K562 (cell line): ENCODE measurements around the gene PRSS1.

ENCODE experiments used
- DMBX1 ChIP-seq: fragments of 250-450 bp; sonication (Bioruptor Pico); IDR thresholded peaks from 2 replicates; pipeline ENCODE4 v1.8.0; 2022; ENCODE audit warnings: inconsistent platforms, mild to moderate bottlenecking, moderate library complexity, borderline replicate concordance
- ELF4 ChIP-seq: fragments of 450-650 bp; formaldehyde crosslinking; IDR thresholded peaks from 2 replicates; pipeline ENCODE4 v1.4.0; 2022; ENCODE audit warnings: missing genetic modification characterization
- FOXK2 ChIP-seq, 2 experiments: fragments of 450-650 bp; IDR thresholded peaks in 1 of 2; conservative IDR thresholded peaks in 1 of 2; 2 replicates each; pipeline ENCODE4 v1.6.1; 2016; ENCODE audit warnings: low read depth in 2 of 2, mild to moderate bottlenecking in 1 of 2
- RBBP5 ChIP-seq: fragments of 200-600 bp; sonication (generic); IDR thresholded peaks from 2 replicates; pipeline ENCODE4 v1.6.1; 2012; ENCODE audit warnings: borderline replicate concordance, mild to moderate bottlenecking, low read length, control low read depth, inconsistent platforms; ENCODE audit not compliant: insufficient read depth, poor library complexity, severe bottlenecking
- TFE3 ChIP-seq: fragments of 450-650 bp; formaldehyde crosslinking; IDR thresholded peaks from 2 replicates; pipeline ENCODE4 v1.4.0; 2020; ENCODE audit warnings: mild to moderate bottlenecking, mixed read lengths

GRCh38 chr7:142788303-142789289 lies 39.3 kb downstream of the PRSS1 start:
- TF ChIP-seq FOXK2 (conservative IDR thresholded peaks at IDR 0.05 in 1 of 2, IDR thresholded peaks at IDR 0.05 in 1 of 2; ENCODE audit: low read depth in 2 of 2) (no peak), DMBX1 (CRISPR knock-in tag) (no peak), ELF4 (no peak), TFE3 (CRISPR knock-in tag) (no peak), RBBP5 (no peak)
